Smooth muscle cell (in vitro differentiated cells): Measurements from ENCODE around the gene ERC2. TPM values are rescaled to one million over a fixed set of nuclear protein-coding genes. Genes with fewer than 3 reads are reported as not detected.

Experiments
- DNase-seq: peaks from one replicate; lab custom pipeline; 2025; ENCODE audit not compliant: unreplicated experiment; lab: John Stamatoyannopoulos, UW
- H2AFZ ChIP-seq: fragments of 200-600 bp; sonication (generic); 2 replicates; pipeline ENCODE4 v1.6.0; 2016; ENCODE audit warnings: antibody characterized with exemption, low read depth, mild to moderate bottlenecking
- H3F3A ChIP-seq: fragments of 200-600 bp; sonication (generic); 2 replicates; pipeline ENCODE4 v1.6.0; 2017; ENCODE audit warnings: antibody characterized with exemption, low read depth
- H3K27ac ChIP-seq: fragments of 200-600 bp; sonication (generic); 2 replicates; pipeline ENCODE4 v1.5.1; 2016; ENCODE audit warnings: low read depth, mild to moderate bottlenecking
- H3K27me3 ChIP-seq: fragments of 200-600 bp; sonication (generic); 2 replicates; pipeline ENCODE4 v1.6.1; 2016; ENCODE audit warnings: low read depth, mild to moderate bottlenecking
- H3K36me3 ChIP-seq: fragments of 200-600 bp; sonication (generic); 2 replicates; pipeline ENCODE4 v1.5.1; 2016; ENCODE audit warnings: low read depth
- H3K4me1 ChIP-seq: fragments of 200-600 bp; sonication (generic); 2 replicates; pipeline ENCODE4 v1.5.1; 2016; ENCODE audit warnings: low read depth
- H3K4me2 ChIP-seq: fragments of 200-600 bp; sonication (generic); 2 replicates; pipeline ENCODE4 v1.6.0; 2016; ENCODE audit warnings: mild to moderate bottlenecking
- H3K4me3 ChIP-seq: fragments of 200-600 bp; sonication (generic); 2 replicates; pipeline ENCODE4 v1.5.1; 2016; ENCODE audit warnings: mild to moderate bottlenecking
- H3K79me2 ChIP-seq: fragments of 200-600 bp; sonication (generic); 2 replicates; pipeline ENCODE4 v1.6.0; 2016; ENCODE audit warnings: low read depth, mild to moderate bottlenecking
- H3K9ac ChIP-seq: fragments of 200-600 bp; sonication (generic); 2 replicates; pipeline ENCODE4 v1.6.0; 2016; ENCODE audit warnings: low read depth
- H3K9me3 ChIP-seq: fragments of 200-600 bp; sonication (generic); replicated peaks from 2 replicates; pipeline ENCODE4 v1.5.1; 2016; ENCODE audit warnings: low read depth
- H4K20me1 ChIP-seq: fragments of 200-600 bp; sonication (generic); 2 replicates; pipeline ENCODE4 v1.6.0; 2016; ENCODE audit warnings: low read depth
- CTCF ChIP-seq: fragments of 200-600 bp; sonication (generic); IDR thresholded peaks from 2 replicates; pipeline ENCODE4 v1.5.1; 2017; ENCODE audit warnings: borderline replicate concordance, mild to moderate bottlenecking, antibody characterized with exemption; ENCODE audit not compliant: insufficient read depth, poor library complexity, severe bottlenecking
- WGBS: methylation state at CpG from one replicate; pipeline ENCODE4 v1.1.7; 2016; ENCODE audit warnings: low lambda C conversion rate; 5-methylcytosine and 5-hydroxymethylcytosine counted together
- polyA plus RNA-seq: library from polyadenylated mRNA; unstranded; fragments of >200 nt; fragmentation: Nextera tagmentation; extraction: Ambion mirVana; gene quantifications from 2 replicates; pipeline ENCODE4 v1.2.1, GENCODE V29; 2016
- total RNA-seq: library from RNA; depleted of rRNA; stranded (reverse); fragments of >200 nt; gene quantifications from 2 replicates; pipeline ENCODE4 v1.2.3, GENCODE V29; 2014

ERC2 gene
- total and polyA plus RNA-seq, 2 experiments from 2014 or later = 1.1 TPM; not detected in 1

GRCh38 chr3:56491566-56491965 lies 23.3 kb upstream of the ERC2 start:
- no peak overlapping the region for H3K27ac ChIP-seq
- 74% methylated on average over 2 of the region's 2 CpGs for WGBS
- no peaks in the 10 kb centered on the region for H3K4me1 ChIP-seq
- H2AFZ ChIP-seq = no peak overlapping the region
- no peaks in the 10 kb centered on the region for H3K36me3 ChIP-seq
- H3K4me2 ChIP-seq = no peak overlapping the region
- no peak overlapping the region for H3K4me3 ChIP-seq
- no peaks in the 10 kb centered on the region for H3F3A ChIP-seq
- no peak overlapping the region for H3K9ac ChIP-seq
- no peaks in the 10 kb centered on the region for H3K9me3 ChIP-seq
- peaks cover 30% of the 10 kb centered on the region for H3K27me3 ChIP-seq
- no peak for TF ChIP-seq CTCF
- no peaks in the 10 kb centered on the region for H4K20me1 ChIP-seq
- DNase-seq = no peak
- no peaks in the 10 kb centered on the region for H3K79me2 ChIP-seq

- no peaks in the 10 kb centered on the region for H3F3A ChIP-seq
- 74% methylated on average over 8 of the region's 8 CpGs for WGBS
- H3K4me1 ChIP-seq = no peaks in the 10 kb centered on the region
- H3K4me2 ChIP-seq = no peak overlapping the region
- H3K9ac ChIP-seq = no peak overlapping the region
- H3K27ac ChIP-seq = no peak overlapping the region
- no peaks in the 10 kb centered on the region for H3K36me3 ChIP-seq
- peaks cover 51% of the 10 kb centered on the region for H3K27me3 ChIP-seq
- no peak for TF ChIP-seq CTCF
- H3K79me2 ChIP-seq = no peaks in the 10 kb centered on the region
- no peaks in the 10 kb centered on the region for H3K9me3 ChIP-seq
- H2AFZ ChIP-seq = no peak overlapping the region
- no peak overlapping the region for H3K4me3 ChIP-seq
- H4K20me1 ChIP-seq = no peaks in the 10 kb centered on the region
- DNase-seq = no peak
Observed at GRCh38 chr3:56488812-56489600, 20.7 kb upstream of the ERC2 start.

- Histone ChIP-seq H3K36me3 (no peaks in the 10 kb centered on the region), H3K79me2 (no peaks in the 10 kb centered on the region), H4K20me1 (no peaks in the 10 kb centered on the region), H3K4me1 (no peaks in the 10 kb centered on the region), H3K27ac (no peak overlapping the region), H3F3A (no peaks in the 10 kb centered on the region), H3K27me3 (peaks cover 55% of the 10 kb centered on the region), H3K4me3 (no peak overlapping the region), H2AFZ (no peak overlapping the region), H3K9ac (no peak overlapping the region), H3K9me3 (no peaks in the 10 kb centered on the region), H3K4me2 (no peak overlapping the region)
- 91% methylated on average over 2 of the region's 2 CpGs for WGBS
- TF ChIP-seq CTCF = no peak
- DNase-seq = no peak
Observed at GRCh38 chr3:56484525-56485032, 16.3 kb upstream of the ERC2 start.

GRCh38 chr3:56484122-56484521 lies 15.9 kb upstream of the ERC2 start:
- 88% methylated on average over 4 of the region's 4 CpGs for WGBS
- Histone ChIP-seq H3K4me2 (no peak overlapping the region), H3K9me3 (no peaks in the 10 kb centered on the region), H3K27me3 (peaks cover 54% of the 10 kb centered on the region), H2AFZ (no peak overlapping the region), H3K36me3 (no peaks in the 10 kb centered on the region), H3K9ac (no peak overlapping the region), H3F3A (no peaks in the 10 kb centered on the region), H3K4me1 (no peaks in the 10 kb centered on the region), H3K4me3 (no peak overlapping the region), H3K79me2 (no peaks in the 10 kb centered on the region), H4K20me1 (no peaks in the 10 kb centered on the region), H3K27ac (no peak overlapping the region)
- no peak for TF ChIP-seq CTCF
- no peak for DNase-seq
